SU-DHL-6 (cell line): ENCODE measurements around the gene TXNDC11.

Source experiments
- H2AFZ ChIP-seq: fragments of 200-600 bp; sonication (generic); 2 replicates; pipeline ENCODE4 v1.6.1; 2014; ENCODE audit warnings: low read depth, mild to moderate bottlenecking, moderate library complexity, mixed read lengths, antibody characterized with exemption, low read length; ENCODE audit not compliant: severe bottlenecking
- H3F3A ChIP-seq: fragments of 200-600 bp; shearing (Covaris generic); 2 replicates; pipeline ENCODE4 v1.6.0; 2016; ENCODE audit warnings: antibody characterized with exemption, mild to moderate bottlenecking; ENCODE audit not compliant: insufficient read depth
- H3K27ac ChIP-seq: fragments of 200-600 bp; sonication (generic); 2 replicates; pipeline ENCODE4 v1.5.1; 2016; ENCODE audit warnings: low read depth, mild to moderate bottlenecking, low read length, moderate library complexity, mixed read lengths
- H3K27me3 ChIP-seq: fragments of 200-600 bp; sonication (generic), shearing (Covaris generic); 2 replicates; pipeline ENCODE4 v1.6.0; 2014; ENCODE audit warnings: mild to moderate bottlenecking, low read length
- H3K36me3 ChIP-seq: fragments of 200-600 bp; sonication (generic); 2 replicates; pipeline ENCODE4 v1.6.1; 2014; ENCODE audit warnings: mild to moderate bottlenecking, low read length, mixed read lengths
- H3K4me2 ChIP-seq: fragments of 300-600, 200-600 bp; shearing (Covaris generic), sonication (generic); 2 replicates; pipeline ENCODE4 v1.6.0; 2014; ENCODE audit warnings: low read length, low read depth, mild to moderate bottlenecking; ENCODE audit not compliant: poor library complexity, severe bottlenecking
- H3K4me3 ChIP-seq: fragments of 200-600 bp; sonication (generic); 2 replicates; pipeline ENCODE4 v1.5.1; 2014; ENCODE audit warnings: antibody characterized with exemption, low read length, mild to moderate bottlenecking, mixed read lengths; ENCODE audit not compliant: insufficient read depth, poor library complexity, severe bottlenecking
- H3K79me2 ChIP-seq: fragments of 200-600 bp; sonication (generic); 2 replicates; pipeline ENCODE4 v1.6.1; 2014; ENCODE audit warnings: mild to moderate bottlenecking, low read length, moderate library complexity; ENCODE audit not compliant: insufficient read depth
- H3K9ac ChIP-seq: fragments of 200-600 bp; sonication (generic); 2 replicates; pipeline ENCODE4 v1.7.0; 2014; ENCODE audit warnings: mild to moderate bottlenecking, low read length
- H3K9me2 ChIP-seq: fragments of 200-600 bp; sonication (generic); replicated peaks from 2 replicates; pipeline ENCODE4 v1.6.1; 2014; ENCODE audit warnings: low read length; ENCODE audit not compliant: insufficient read depth
- H3K9me3 ChIP-seq: fragments of 200-600 bp; sonication (generic); 2 replicates; pipeline ENCODE4 v1.6.1; 2014; ENCODE audit warnings: low read length, mixed read lengths; ENCODE audit not compliant: insufficient read depth
- H4K20me1 ChIP-seq: fragments of 200-600 bp; sonication (generic); 2 replicates; pipeline ENCODE4 v1.6.1; 2014; ENCODE audit warnings: low read depth, mild to moderate bottlenecking, antibody characterized with exemption, low read length, moderate library complexity, mixed read lengths
- CTCF ChIP-seq: fragments of 200-600 bp; sonication (generic); IDR thresholded peaks from one replicate; pipeline ENCODE4 v1.5.1; 2017; ENCODE audit warnings: antibody characterized with exemption, mild to moderate bottlenecking, low read length, moderate library complexity; ENCODE audit not compliant: insufficient read depth, poor library complexity, severe bottlenecking
- EZH2phosphoT487 ChIP-seq: fragments of 200-600 bp; sonication (generic), shearing (Covaris generic); conservative IDR thresholded peaks from 2 replicates; pipeline ENCODE4 v1.6.1; 2018; ENCODE audit warnings: mild to moderate bottlenecking, antibody characterized with exemption, low read length, moderate library complexity, mixed read lengths

The TXNDC11 gene

GRCh38 chr16:11707679-11708197 is 34.9 kb downstream of the TXNDC11 start:
- Histone ChIP-seq H3K4me3 (no peak overlapping the region), H3K9me3 (no peaks in the 10 kb centered on the region), H3F3A (0 out of 2 replicates have a peak, but pooled peaks cover 3% of the 10 kb centered on the region), H3K4me2 (no peak overlapping the region), H3K9ac (no peak overlapping the region), H3K27ac (no peak overlapping the region), H3K36me3 (peaks cover 2% of the 10 kb centered on the region; the same call in 1 of the 2 replicates), H2AFZ (no peak overlapping the region), H3K27me3 (no peaks in the 10 kb centered on the region), H4K20me1 (no peaks in the 10 kb centered on the region), H3K79me2 (peaks cover 13% of the 10 kb centered on the region), H3K9me2 (no peaks in the 10 kb centered on the region)
- TF ChIP-seq CTCF (no peak), EZH2phosphoT487 (no peak)

GRCh38 chr16:11706180-11706742 is 36.4 kb downstream of the TXNDC11 start:
- Histone ChIP-seq H3K9me3 (no peaks in the 10 kb centered on the region), H3F3A (0 out of 2 replicates have a peak, but pooled peaks cover 3% of the 10 kb centered on the region), H3K9ac (no peak overlapping the region), H3K4me3 (no peak overlapping the region), H3K79me2 (peaks cover 17% of the 10 kb centered on the region), H3K36me3 (peaks cover 9% of the 10 kb centered on the region; the same call in 1 of the 2 replicates), H2AFZ (no peak overlapping the region), H4K20me1 (no peaks in the 10 kb centered on the region), H3K27me3 (no peaks in the 10 kb centered on the region), H3K4me2 (no peak overlapping the region), H3K9me2 (no peaks in the 10 kb centered on the region), H3K27ac (no peak overlapping the region)
- TF ChIP-seq EZH2phosphoT487 (no peak), CTCF (no peak)

- H4K20me1 ChIP-seq = no peaks in the 10 kb centered on the region
- no peak overlapping the region for H3K4me2 ChIP-seq
- no peak overlapping the region for H3K27ac ChIP-seq
- H2AFZ ChIP-seq = no peak overlapping the region
- TF ChIP-seq EZH2phosphoT487 = no peak
- no peak for TF ChIP-seq CTCF
- no peaks in the 10 kb centered on the region for H3K27me3 ChIP-seq
- peaks cover 3% of the 10 kb centered on the region; the same call in 1 of the 2 replicates for H3F3A ChIP-seq
- H3K9me2 ChIP-seq = no peaks in the 10 kb centered on the region
- peaks cover 9% of the 10 kb centered on the region; the same call in 1 of the 2 replicates for H3K36me3 ChIP-seq
- H3K79me2 ChIP-seq = peaks cover 16% of the 10 kb centered on the region
- no peaks in the 10 kb centered on the region for H3K9me3 ChIP-seq
- no peak overlapping the region for H3K4me3 ChIP-seq
- H3K9ac ChIP-seq = no peak overlapping the region
Measured at GRCh38 chr16:11705311-11706025, 37.2 kb downstream of the TXNDC11 start.
